Ureter (tissue), 1 donor: ENCODE measurements around the gene PACSIN3. TPM values are rescaled to one million over a fixed set of nuclear protein-coding genes. Genes with fewer than 3 reads are reported as not detected.

Source experiments
- DNase-seq: peaks from one replicate; pipeline ENCODE4 v3.0.0-alpha.2; 2020; ENCODE audit warnings: low spot score
- total RNA-seq: library from RNA; stranded (reverse); gene quantifications from one replicate; pipeline ENCODE4 v1.2.4, GENCODE V29; 2023
- donor health status: DM: yes; HTN: yes; CAD: no.

The PACSIN3 gene
- total RNA-seq, 1 donor from 2014 or later = 29.0 TPM

GRCh38 chr11:47152953-47153950 lies 33.0 kb downstream of the PACSIN3 start:
- DNase-seq = peak; percentile 78

- DNase-seq = no peak
These were observed 33.9 kb downstream of the PACSIN3 start for GRCh38 chr11:47152126-47152952.

- no peak for DNase-seq
These were observed 36.5 kb downstream of the PACSIN3 start for GRCh38 chr11:47149782-47150181.

GRCh38 chr11:47148903-47149531 lies 37.2 kb downstream of the PACSIN3 start:
- DNase-seq = no peak

GRCh38 chr11:47148270-47148669 lies 38.0 kb downstream of the PACSIN3 start:
- DNase-seq = no peak

- no peak for DNase-seq
These were observed 38.6 kb downstream of the PACSIN3 start for GRCh38 chr11:47147681-47148080.

- no peak for DNase-seq
These were observed 39.0 kb downstream of the PACSIN3 start for GRCh38 chr11:47147250-47147649.

GRCh38 chr11:47144541-47144940 lies 41.7 kb downstream of the PACSIN3 start:
- no peak for DNase-seq

- no peak for DNase-seq
These were observed 42.9 kb downstream of the PACSIN3 start for GRCh38 chr11:47143322-47143721.

- no peak for DNase-seq
These were observed 46.4 kb downstream of the PACSIN3 start for GRCh38 chr11:47139878-47140277.

GRCh38 chr11:47137476-47137875 lies 48.8 kb downstream of the PACSIN3 start:
- DNase-seq = no peak

GRCh38 chr11:47136921-47137320 lies 49.3 kb downstream of the PACSIN3 start:
- no peak for DNase-seq

- no peak for DNase-seq
These were observed 49.9 kb downstream of the PACSIN3 start for GRCh38 chr11:47136327-47136726.

GRCh38 chr11:47132981-47133380 lies 53.3 kb downstream of the PACSIN3 start:
- DNase-seq = no peak

- DNase-seq = no peak
These were observed 53.7 kb downstream of the PACSIN3 start for GRCh38 chr11:47132490-47132889.

GRCh38 chr11:47131136-47131535 lies 55.1 kb downstream of the PACSIN3 start:
- no peak for DNase-seq

- no peak for DNase-seq
These were observed 55.7 kb downstream of the PACSIN3 start for GRCh38 chr11:47130543-47130942.

Other genes starting within 250 kb of the PACSIN3 start
- gene CSTPP1, start 249.7 kb downstream of the PACSIN3 start, total RNA-seq = 43.0 TPM
- gene ARFGAP2, start 9.6 kb downstream of the PACSIN3 start, total RNA-seq = 105 TPM
- 57.9 TPM for gene DDB2, start 28.5 kb upstream of the PACSIN3 start, total RNA-seq
- gene ACP2, start 62.4 kb upstream of the PACSIN3 start, total RNA-seq = 36.8 TPM
- 71.3 TPM for gene NR1H3, start 71.6 kb upstream of the PACSIN3 start, total RNA-seq
- 79.4 TPM for gene MADD, start 83.7 kb upstream of the PACSIN3 start, total RNA-seq
- 0.18 TPM for gene MYBPC3, start 166.3 kb upstream of the PACSIN3 start, total RNA-seq
- gene SPI1, start 192.1 kb upstream of the PACSIN3 start, total RNA-seq = 10.6 TPM
- 40.4 TPM for gene SLC39A13, start 222.2 kb upstream of the PACSIN3 start, total RNA-seq
- gene PSMC3, start 240.0 kb upstream of the PACSIN3 start, total RNA-seq = 87.4 TPM